ENCODE measurements around the gene KANK3. TPM values are rescaled to one million over a fixed set of nuclear protein-coding genes. Genes with fewer than 3 reads are reported as not detected.
"Not testable (repeated sequence)": the region's sequence is repeated elsewhere in the genome, so short reads cannot be mapped to it uniquely, and the experiment has no call there.

The KANK3 gene
- total RNA-seq, 2 experiments from 2014 or later: 0.11 to 0.22 TPM

DNA sequence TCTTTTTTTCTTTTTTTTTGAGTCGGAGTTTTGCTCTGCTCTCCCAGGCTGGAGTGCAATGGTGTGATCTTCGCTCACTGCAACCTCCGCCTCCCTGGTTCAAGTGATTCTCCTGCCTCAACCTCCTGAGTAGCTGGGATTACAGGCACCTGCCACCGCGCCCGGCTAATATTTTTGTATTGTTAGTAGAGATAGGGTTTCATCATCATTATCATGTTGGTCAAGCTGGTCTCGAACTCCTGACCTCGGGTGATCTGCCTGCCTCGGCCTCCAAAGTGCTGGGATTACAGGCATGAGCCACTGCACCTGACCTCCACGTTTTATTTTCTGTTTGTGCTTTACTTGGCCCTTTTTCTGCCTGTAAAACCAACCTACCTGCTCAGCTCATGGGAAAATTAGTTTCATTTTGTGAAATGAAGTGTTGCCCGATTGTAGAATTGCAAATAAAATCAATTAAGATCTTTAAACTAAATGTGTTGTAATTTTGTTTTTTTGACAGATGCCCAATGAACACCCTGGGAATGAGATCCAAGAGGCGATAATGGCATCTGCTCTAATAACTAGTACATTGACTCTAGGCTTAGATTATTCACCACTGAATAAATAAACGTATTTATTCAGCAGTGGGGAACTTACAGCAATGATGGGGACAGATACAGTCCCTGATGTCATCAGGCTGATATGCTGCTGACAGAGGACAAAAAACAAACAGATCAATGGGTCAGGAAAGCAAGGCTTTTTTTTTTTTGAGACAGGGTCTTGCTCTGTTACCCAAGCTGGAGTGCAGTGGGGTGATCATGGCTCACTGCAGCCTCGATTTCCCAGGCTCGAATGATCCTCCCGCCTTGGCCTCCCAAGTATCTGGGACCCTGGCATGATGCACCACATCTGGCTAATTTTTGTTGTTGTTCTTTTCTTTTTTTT lies 44.9 kb upstream of the KANK3 start:
- no peaks in the 10 kb centered on the region for H3K9me2 ChIP-seq (ENCODE audit: insufficient read depth, low read length)
- H3K4me2 ChIP-seq (ENCODE audit: low read length): no peak overlapping the region
- no peak for DNase-seq (ENCODE audit: low spot score)
- no peak overlapping the region for H3K4me3 ChIP-seq (ENCODE audit: low read depth, low read length, poor library complexity, severe bottlenecking)
- 0 out of 2 replicates have a peak, but pooled peaks cover 6% of the 10 kb centered on the region for H4K20me1 ChIP-seq (ENCODE audit: insufficient read depth, low read length)
- H3K9me3 ChIP-seq (ENCODE audit: low read length): peaks cover 11% of the 10 kb centered on the region; the same call in 1 of the 2 replicates
- POLR2A ChIA-PET: interaction anchor here (0.6 kb wide), 1 partner anchor 66 kb away, joined by 4 read pairs; the partner anchor contains the start of gene RPS28
- BruUV-seq (replicated peaks): no TSS peak
- CTCF ChIA-PET (ENCODE audit: unreplicated experiment): no interaction called here
- peaks cover 12% of the 10 kb centered on the region; the same call in 1 of the 2 replicates for H3K79me2 ChIP-seq (ENCODE audit: insufficient read depth, low read depth, low read length)
- H2AFZ ChIP-seq (ENCODE audit: low read length): no peak overlapping the region
- H3K27ac ChIP-seq (ENCODE audit: low read depth, low read length, poor library complexity, severe bottlenecking): no peak overlapping the region
- TF ChIP-seq, protein P1, sequence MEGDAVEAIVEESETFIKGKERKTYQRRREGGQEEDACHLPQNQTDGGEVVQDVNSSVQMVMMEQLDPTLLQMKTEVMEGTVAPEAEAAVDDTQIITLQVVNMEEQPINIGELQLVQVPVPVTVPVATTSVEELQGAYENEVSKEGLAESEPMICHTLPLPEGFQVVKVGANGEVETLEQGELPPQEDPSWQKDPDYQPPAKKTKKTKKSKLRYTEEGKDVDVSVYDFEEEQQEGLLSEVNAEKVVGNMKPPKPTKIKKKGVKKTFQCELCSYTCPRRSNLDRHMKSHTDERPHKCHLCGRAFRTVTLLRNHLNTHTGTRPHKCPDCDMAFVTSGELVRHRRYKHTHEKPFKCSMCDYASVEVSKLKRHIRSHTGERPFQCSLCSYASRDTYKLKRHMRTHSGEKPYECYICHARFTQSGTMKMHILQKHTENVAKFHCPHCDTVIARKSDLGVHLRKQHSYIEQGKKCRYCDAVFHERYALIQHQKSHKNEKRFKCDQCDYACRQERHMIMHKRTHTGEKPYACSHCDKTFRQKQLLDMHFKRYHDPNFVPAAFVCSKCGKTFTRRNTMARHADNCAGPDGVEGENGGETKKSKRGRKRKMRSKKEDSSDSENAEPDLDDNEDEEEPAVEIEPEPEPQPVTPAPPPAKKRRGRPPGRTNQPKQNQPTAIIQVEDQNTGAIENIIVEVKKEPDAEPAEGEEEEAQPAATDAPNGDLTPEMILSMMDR (conservative IDR thresholded peaks at IDR 0.05; ENCODE audit: low read length): no peak
- TF ChIP-seq EZH2phosphoT487 (IDR thresholded peaks at IDR 0.05; ENCODE audit: borderline replicate concordance, low read depth, low read length): no peak
- peaks cover 14% of the 10 kb centered on the region for H3K4me1 ChIP-seq (ENCODE audit: insufficient read depth, low read length, poor library complexity, severe bottlenecking)
- intact Hi-C loops (cut with micrococcal nuclease; ENCODE audit: unreplicated experiment): no loop called here
- H3K36me3 ChIP-seq (ENCODE audit: insufficient read depth, low read length): no peaks in the 10 kb centered on the region; the same call in 1 of the 2 replicates

DNA sequence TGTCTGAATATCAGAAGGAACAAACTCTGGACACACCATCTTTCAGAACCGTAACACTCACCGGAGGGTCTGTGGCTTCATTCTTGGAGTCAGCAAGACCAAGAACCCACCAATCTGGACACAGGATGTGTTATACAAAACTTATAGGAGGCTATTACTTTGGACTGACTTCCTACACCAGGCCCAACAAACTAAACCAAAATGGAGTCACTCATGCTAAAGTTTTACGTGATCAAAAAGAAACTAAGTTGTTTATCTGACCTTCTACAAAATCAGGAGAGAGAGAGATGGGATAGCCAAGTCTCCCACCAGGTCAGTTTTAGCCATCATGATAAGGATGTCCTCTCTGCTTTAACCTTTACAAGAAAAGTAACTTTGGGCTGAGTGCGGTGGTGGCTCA lies 43.9 kb upstream of the KANK3 start:
- no peak overlapping the region for H2AFZ ChIP-seq (ENCODE audit: low read length)
- TF ChIP-seq, protein P1 (conservative IDR thresholded peaks at IDR 0.05; ENCODE audit: low read length): no peak
- no peak for TF ChIP-seq EZH2phosphoT487 (IDR thresholded peaks at IDR 0.05; ENCODE audit: borderline replicate concordance, low read depth, low read length)
- CTCF ChIA-PET (ENCODE audit: unreplicated experiment): no interaction called here
- peaks cover 12% of the 10 kb centered on the region for H3K4me1 ChIP-seq (ENCODE audit: insufficient read depth, low read length, poor library complexity, severe bottlenecking)
- no peak overlapping the region for H3K27ac ChIP-seq (ENCODE audit: low read depth, low read length, poor library complexity, severe bottlenecking)
- DNase-seq (ENCODE audit: low spot score): no peak
- no peak overlapping the region for H3K4me2 ChIP-seq (ENCODE audit: low read length)
- POLR2A ChIA-PET: no interaction called here
- intact Hi-C loops (cut with micrococcal nuclease; ENCODE audit: unreplicated experiment): no loop called here
- H4K20me1 ChIP-seq (ENCODE audit: insufficient read depth, low read length): 0 out of 2 replicates have a peak, but pooled peaks cover 6% of the 10 kb centered on the region
- no peaks in the 10 kb centered on the region; the same call in 1 of the 2 replicates for H3K36me3 ChIP-seq (ENCODE audit: insufficient read depth, low read length)
- peaks cover 12% of the 10 kb centered on the region; the same call in 1 of the 2 replicates for H3K79me2 ChIP-seq (ENCODE audit: insufficient read depth, low read depth, low read length)
- peaks cover 11% of the 10 kb centered on the region; the same call in 1 of the 2 replicates for H3K9me3 ChIP-seq (ENCODE audit: low read length)
- H3K9me2 ChIP-seq (ENCODE audit: insufficient read depth, low read length): no peaks in the 10 kb centered on the region
- no peak overlapping the region for H3K4me3 ChIP-seq (ENCODE audit: low read depth, low read length, poor library complexity, severe bottlenecking)
- no TSS peak for BruUV-seq (replicated peaks)

DNA sequence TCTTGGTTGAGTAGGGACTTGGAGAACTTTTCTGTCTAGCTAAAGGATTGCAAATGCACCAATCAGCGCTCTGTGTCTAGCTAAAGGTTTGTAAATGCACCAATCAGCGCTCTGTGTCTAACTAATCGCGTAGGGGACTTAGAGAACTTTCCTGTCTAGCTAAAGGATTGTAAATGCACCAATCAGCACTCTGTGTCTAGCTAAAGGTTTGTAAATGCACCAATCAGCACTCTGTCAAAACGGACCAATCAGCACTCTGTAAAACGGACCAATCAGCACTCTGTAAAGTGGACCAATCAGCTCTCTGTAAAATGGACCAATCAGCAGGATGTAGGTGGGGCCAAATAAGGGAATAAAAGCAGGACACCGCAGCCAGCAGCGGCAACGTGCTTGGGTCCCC lies 43.4 kb upstream of the KANK3 start:
- H3K9me2 ChIP-seq (ENCODE audit: insufficient read depth, low read length); H3K27ac ChIP-seq (ENCODE audit: low read depth, low read length, poor library complexity, severe bottlenecking); H3K4me1 ChIP-seq (ENCODE audit: insufficient read depth, low read length, poor library complexity, severe bottlenecking); H3K4me2 ChIP-seq (ENCODE audit: low read length); H4K20me1 ChIP-seq (ENCODE audit: insufficient read depth, low read length); POLR2A ChIA-PET; H2AFZ ChIP-seq (ENCODE audit: low read length); intact Hi-C loops (cut with micrococcal nuclease; ENCODE audit: unreplicated experiment); H3K36me3 ChIP-seq (ENCODE audit: insufficient read depth, low read length); H3K79me2 ChIP-seq (ENCODE audit: insufficient read depth, low read depth, low read length); H3K4me3 ChIP-seq (ENCODE audit: low read depth, low read length, poor library complexity, severe bottlenecking); CTCF ChIA-PET (ENCODE audit: unreplicated experiment); DNase-seq (ENCODE audit: low spot score); BruUV-seq (replicated peaks): not testable (repeated sequence)
- H3K9me3 ChIP-seq (ENCODE audit: low read length): peaks cover 11% of the 10 kb centered on the region; the same call in 1 of the 2 replicates

DNA sequence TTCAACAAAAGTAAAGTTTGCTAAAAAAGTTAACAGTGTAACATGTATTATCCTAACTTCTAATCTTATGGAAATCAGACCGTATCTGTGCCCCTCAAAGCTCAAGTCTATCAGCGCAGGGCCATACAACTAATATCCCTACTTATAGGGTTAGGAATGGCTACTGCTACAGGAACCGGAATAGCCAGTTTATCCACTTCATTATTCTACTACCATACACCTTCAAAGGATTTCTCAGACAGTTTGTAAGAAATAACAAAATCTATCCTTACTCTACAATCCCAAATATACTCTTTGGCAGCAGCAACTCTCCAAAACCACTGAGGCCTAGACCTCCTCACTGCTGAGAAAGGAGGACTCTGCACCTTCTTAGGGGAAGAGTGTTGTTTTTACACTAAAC lies 42.5 kb upstream of the KANK3 start:
- intact Hi-C loops (cut with micrococcal nuclease; ENCODE audit: unreplicated experiment); H3K9me2 ChIP-seq (ENCODE audit: insufficient read depth, low read length); H3K27ac ChIP-seq (ENCODE audit: low read depth, low read length, poor library complexity, severe bottlenecking); H3K4me2 ChIP-seq (ENCODE audit: low read length); H3K36me3 ChIP-seq (ENCODE audit: insufficient read depth, low read length); H3K79me2 ChIP-seq (ENCODE audit: insufficient read depth, low read depth, low read length); H3K4me3 ChIP-seq (ENCODE audit: low read depth, low read length, poor library complexity, severe bottlenecking); H3K4me1 ChIP-seq (ENCODE audit: insufficient read depth, low read length, poor library complexity, severe bottlenecking); POLR2A ChIA-PET; BruUV-seq (replicated peaks); H4K20me1 ChIP-seq (ENCODE audit: insufficient read depth, low read length); CTCF ChIA-PET (ENCODE audit: unreplicated experiment); H2AFZ ChIP-seq (ENCODE audit: low read length); DNase-seq (ENCODE audit: low spot score): not testable (repeated sequence)
- H3K9me3 ChIP-seq (ENCODE audit: low read length): peaks cover 11% of the 10 kb centered on the region; the same call in 1 of the 2 replicates

DNA sequence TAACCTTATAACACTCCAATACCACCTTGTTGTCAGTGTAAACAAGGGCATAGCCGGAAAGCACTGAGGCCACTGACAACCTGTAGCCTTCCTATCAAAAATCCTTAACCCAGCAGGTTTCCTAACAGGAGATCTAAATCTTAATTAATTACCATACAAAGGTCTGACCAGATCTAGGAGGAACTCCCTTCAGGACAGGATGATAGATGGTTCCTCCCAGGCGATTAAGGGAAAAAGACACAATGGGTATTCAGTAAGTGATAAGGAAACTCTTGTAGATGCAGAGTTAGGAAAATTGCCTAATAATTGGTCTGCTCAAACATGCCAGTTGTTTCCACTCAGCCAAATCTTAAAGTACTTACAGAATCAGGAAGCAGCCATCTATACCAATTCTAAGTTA lies 42.0 kb upstream of the KANK3 start:
- H3K36me3 ChIP-seq (ENCODE audit: insufficient read depth, low read length); BruUV-seq (replicated peaks); H3K9me2 ChIP-seq (ENCODE audit: insufficient read depth, low read length); POLR2A ChIA-PET; H3K4me3 ChIP-seq (ENCODE audit: low read depth, low read length, poor library complexity, severe bottlenecking); intact Hi-C loops (cut with micrococcal nuclease; ENCODE audit: unreplicated experiment); H3K27ac ChIP-seq (ENCODE audit: low read depth, low read length, poor library complexity, severe bottlenecking); H4K20me1 ChIP-seq (ENCODE audit: insufficient read depth, low read length); H3K4me1 ChIP-seq (ENCODE audit: insufficient read depth, low read length, poor library complexity, severe bottlenecking); DNase-seq (ENCODE audit: low spot score); H3K79me2 ChIP-seq (ENCODE audit: insufficient read depth, low read depth, low read length); H3K4me2 ChIP-seq (ENCODE audit: low read length); H2AFZ ChIP-seq (ENCODE audit: low read length); CTCF ChIA-PET (ENCODE audit: unreplicated experiment): not testable (repeated sequence)
- peaks cover 11% of the 10 kb centered on the region; the same call in 1 of the 2 replicates for H3K9me3 ChIP-seq (ENCODE audit: low read length)
